HepG2 (cell line): ENCODE results near the gene RAB18. TPM values are rescaled to one million over a fixed set of nuclear protein-coding genes. Genes with fewer than 3 reads are reported as not detected.

Experiments used
- ATAC-seq: fragments of 200-7000 bp; cut with Tn5 transposase; 3 replicates; pipeline ENCODE4 v1.9.1; 2020; ENCODE audit warnings: mild to moderate bottlenecking, moderate library complexity
- BruUV-seq: library from RNA; stranded (reverse); fragments of 400-500 nt; replicated peaks from 2 replicates; lab custom pipeline; 2021; lab: Mats Ljungman, UMichigan
- CTCF ChIA-PET: fragments of 300-600 bp; formaldehyde crosslinking; extraction: SDS; loops from one replicate; lab custom pipeline; 2021; ENCODE audit warnings: low total read pairs, inconsistent platforms, low intra/inter-chr PET ratio; lab: Yijun Ruan, JAX
- POLR2A ChIA-PET: fragments of 350-600 bp; sonication (Branson Sonifier 250); formaldehyde crosslinking; loops from one replicate; lab custom pipeline; 2020; ENCODE audit warnings: antibody characterized with exemption, inconsistent platforms; lab: Yijun Ruan, JAX
- DNase-seq: peaks from one replicate; pipeline ENCODE4 v3.0.0-alpha.2; 2015; ENCODE audit warnings: low spot score
- FAIRE-seq: peaks from 3 replicates; lab custom pipeline; 2011; peaks lifted over from hg19 to GRCh38; lab: Jason Lieb, UNC
- H2AFZ ChIP-seq: one replicate; pipeline ENCODE4 v1.6.1; 2011; ENCODE audit warnings: low read length, inconsistent platforms
- H3K27ac ChIP-seq: fragments of 300-600 bp; 3 replicates; pipeline ENCODE4 v1.8.0; 2011; ENCODE audit warnings: mixed run types, mild to moderate bottlenecking, mixed read lengths, low read length, inconsistent platforms; ENCODE audit not compliant: insufficient read depth; ENCODE audit errors: extremely low read length
- H3K27me3 ChIP-seq, 2 experiments: fragments of 200-600 bp in 1 of 2; 2 replicates in 1 of 2; 3 replicates in 1 of 2; pipeline versions ENCODE4 v1.6.0 to v1.8.0; 2011; ENCODE audit warnings: low read length in 2 of 2, mild to moderate bottlenecking in 2 of 2, moderate library complexity in 2 of 2, inconsistent platforms in 1 of 2; ENCODE audit not compliant: insufficient read depth in 2 of 2, control insufficient read depth in 1 of 2
- H3K36me3 ChIP-seq, 2 experiments: fragments of 200-600 bp in 1 of 2; replicated peaks in 1 of 2; 2 replicates in 1 of 2; 3 replicates in 1 of 2; pipeline versions ENCODE4 v1.5.1 to v1.8.0; 2011; ENCODE audit warnings: low read length in 2 of 2, inconsistent platforms in 1 of 2; ENCODE audit not compliant: insufficient read depth in 2 of 2, control insufficient read depth in 1 of 2
- H3K4me1 ChIP-seq: 2 replicates; pipeline ENCODE4 v1.5.1; 2012; ENCODE audit warnings: low read length, inconsistent platforms; ENCODE audit not compliant: insufficient read depth
- H3K4me2 ChIP-seq: 2 replicates; pipeline ENCODE4 v1.6.0; 2011; ENCODE audit warnings: low read depth, low read length, inconsistent platforms
- H3K4me3 ChIP-seq, 3 experiments: fragments of 200-600 bp in 1 of 3; sonication (generic), shearing (Covaris generic) in 1 of 3; replicated peaks in 1 of 3; 2 replicates each; pipeline ENCODE4 v1.5.1; 2011 to 2016; ENCODE audit warnings: low read length in 3 of 3, inconsistent platforms in 2 of 3, low read depth in 2 of 3, mild to moderate bottlenecking in 2 of 3, control low read depth in 1 of 3, mixed read lengths in 1 of 3; ENCODE audit not compliant: insufficient read depth in 1 of 3
- H3K79me2 ChIP-seq: one replicate; pipeline ENCODE4 v1.6.1; 2011; ENCODE audit warnings: low read length, inconsistent platforms; ENCODE audit not compliant: insufficient read depth
- H3K9ac ChIP-seq: 2 replicates; pipeline ENCODE4 v1.6.0; 2011; ENCODE audit warnings: mild to moderate bottlenecking, low read depth, low read length, inconsistent platforms; ENCODE audit not compliant: insufficient read depth
- H3K9me3 ChIP-seq: 2 replicates; pipeline ENCODE4 v1.5.1; 2012; ENCODE audit warnings: mild to moderate bottlenecking, low read length
- H4K20me1 ChIP-seq: 2 replicates; pipeline ENCODE4 v1.6.0; 2011; ENCODE audit warnings: inconsistent platforms, mild to moderate bottlenecking, low read length, moderate library complexity; ENCODE audit not compliant: insufficient read depth
- MTA3 ChIP-seq: sonication (generic); formaldehyde crosslinking; IDR thresholded peaks from 2 replicates; pipeline ENCODE4 v1.4.0; 2020; ENCODE audit warnings: missing genetic modification reagents
- PHF21A ChIP-seq: sonication (generic); formaldehyde crosslinking; IDR thresholded peaks from 2 replicates; pipeline ENCODE4 v1.5.0; 2020; ENCODE audit warnings: mild to moderate bottlenecking, missing genetic modification reagents
- PLRG1 ChIP-seq: fragments of 450-650 bp; conservative IDR thresholded peaks from 2 replicates; pipeline ENCODE4 v1.6.1; 2016
- RELA ChIP-seq: sonication (generic); formaldehyde crosslinking; IDR thresholded peaks from 2 replicates; pipeline ENCODE4 v1.4.0; 2020; ENCODE audit warnings: missing genetic modification reagents
- ZNF331 ChIP-seq: sonication (generic); formaldehyde crosslinking; IDR thresholded peaks from 2 replicates; pipeline ENCODE4 v1.4.0; 2020; ENCODE audit warnings: missing genetic modification reagents
- ZNF468 ChIP-seq: sonication (generic); formaldehyde crosslinking; IDR thresholded peaks from 2 replicates; pipeline ENCODE4 v1.8.0; 2022; ENCODE audit warnings: mild to moderate bottlenecking, moderate library complexity, missing genetic modification reagents
- ZNF484 ChIP-seq: sonication (generic); formaldehyde crosslinking; IDR thresholded peaks from 2 replicates; pipeline ENCODE4 v1.5.1; 2020; ENCODE audit warnings: mild to moderate bottlenecking, low read depth, missing genetic modification reagents, borderline replicate concordance
- WGBS: methylation state at CpG from one replicate; pipeline ENCODE4 v1.1.6; 2017; ENCODE audit warnings: low lambda C conversion rate; 5-methylcytosine and 5-hydroxymethylcytosine counted together
- in situ Hi-C: cut with HindIII; loops from 2 replicates; pipeline ENCODE4 v1.10.0; 2017; ENCODE audit warnings: low pct_unique_long_range_greater_than_20kb; ENCODE audit not compliant: extremely low pct_ligation_motif_present
- intact Hi-C: fragments of 100-400 bp; cut with micrococcal nuclease; formaldehyde crosslinking; loops from one replicate; pipeline ENCODE4 v1.10.0; 2022; ENCODE audit not compliant: unreplicated experiment
- polyA plus RNA-seq, 8 experiments: library from polyadenylated mRNA; depleted of rRNA in 3 of 8; stranded (reverse) in 7 of 8; unstranded in 1 of 8; fragments of >200 nt; fragmentation: Illumina TruSeq in 4 of 8; extraction: Trizol in 4 of 8; gene quantifications; 2 replicates each; pipeline versions ENCODE4 v1.2.1 to v1.2.3, GENCODE V29; 2011 to 2016; ENCODE audit warnings: low read depth in 4 of 8, missing spikeins in 1 of 8, mixed read lengths in 1 of 8; ENCODE audit not compliant: insufficient read depth in 1 of 8
- total RNA-seq, 5 experiments: library from RNA; depleted of rRNA; stranded (reverse); fragments of >200 nt; fragmentation: Illumina TruSeq; extraction: Trizol; gene quantifications; 2 replicates each; pipeline ENCODE4 v1.2.3, GENCODE V29; 2016; ENCODE audit warnings: low read depth in 1 of 5
- TF ChIP-seq, protein P1 (sequence below): sonication (generic); formaldehyde crosslinking; IDR thresholded peaks from 2 replicates; pipeline ENCODE4 v1.4.0; 2020; ENCODE audit warnings: missing genetic modification reagents, borderline replicate concordance

The RAB18 gene
- total and polyA plus RNA-seq, 2 of the 13 experiments (the other 11 are each of a cell fraction or from before 2014, with no cell fraction given) = 22.3 to 69.1 TPM

DNA sequence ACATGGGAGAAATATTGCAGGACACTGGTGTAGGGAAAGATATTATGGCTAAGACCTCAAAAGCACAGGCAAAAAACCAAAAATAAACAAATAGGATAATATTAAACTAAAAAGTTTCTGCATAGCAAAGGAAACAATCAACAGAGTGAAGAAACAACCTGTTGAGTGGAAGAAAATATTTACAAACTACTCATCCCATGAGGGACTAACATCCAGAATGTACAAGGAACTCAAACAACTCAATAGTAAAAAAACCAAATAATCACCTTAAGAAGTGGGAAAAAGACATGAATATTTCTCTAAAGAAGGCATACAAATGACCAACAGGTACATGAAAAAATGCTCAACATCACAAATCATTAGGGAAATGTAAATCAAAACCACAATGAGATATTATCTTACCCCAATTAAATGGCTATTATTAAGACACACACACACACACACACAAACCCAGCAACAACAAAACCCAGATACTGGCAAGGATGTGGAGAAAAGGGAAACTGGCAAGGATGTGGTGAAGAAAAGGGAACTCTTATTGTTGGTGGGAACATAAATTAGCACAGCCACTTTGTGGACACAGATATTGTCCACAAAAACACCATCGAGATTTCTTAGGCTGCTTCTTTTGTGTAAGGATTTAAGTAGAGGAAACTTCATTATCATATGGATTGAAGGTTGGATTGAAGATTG, 9.8 kb upstream of the RAB18 start:
- intact Hi-C loops = no loop called here
- POLR2A ChIA-PET = no interaction called here
- FAIRE-seq (no peak), ATAC-seq (no peak), DNase-seq (no peak)
- Histone ChIP-seq H3K9ac (no peak overlapping the region), H3K27ac (no peak overlapping the region), H3K79me2 (no peaks in the 10 kb centered on the region), H4K20me1 (no peaks in the 10 kb centered on the region), H3K4me1 (no peaks in the 10 kb centered on the region), H3K4me3 (no peak overlapping the region), H3K36me3 (no peaks in the 10 kb centered on the region), H3K9me3 (peaks cover 7% of the 10 kb centered on the region; the same call in 1 of the 2 replicates), H3K27me3 (no peaks in the 10 kb centered on the region; a peak in 2 of 5 replicates), H3K4me2 (no peak overlapping the region), H2AFZ (no peak overlapping the region)
- BruUV-seq = no TSS peak
- WGBS = 0% methylated on average over 1 of the region's 1 CpG
- TF ChIP-seq ZNF468 (CRISPR knock-in tag) = no peak
- in situ Hi-C loops = no loop called here
- CTCF ChIA-PET = no interaction called here

DNA sequence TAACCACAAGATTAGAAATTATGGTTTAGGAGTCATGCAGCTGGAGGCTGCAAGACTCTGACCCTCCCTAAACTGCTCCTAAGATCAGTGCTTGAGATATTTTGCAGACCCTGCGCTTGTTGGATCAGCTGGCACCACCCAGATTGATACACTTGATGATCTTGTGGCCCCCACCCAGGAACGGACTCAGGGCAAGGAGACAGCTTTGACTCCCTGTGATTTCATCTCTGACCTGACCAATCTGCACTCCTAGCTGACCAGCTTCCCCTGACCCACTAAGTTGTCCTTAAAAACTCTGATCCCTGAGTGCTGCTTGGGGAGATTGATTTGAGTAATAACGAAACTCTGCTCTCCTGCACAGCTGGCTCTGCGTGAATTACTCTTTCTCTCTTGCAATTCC, 8.0 kb upstream of the RAB18 start:
- TF ChIP-seq ZNF331 (CRISPR knock-in tag) (no peak), RELA (CRISPR knock-in tag) (no peak), PHF21A (no peak), ZNF484 (CRISPR knock-in tag) (no peak), MTA3 (no peak), PLRG1 (no peak)
- TF ChIP-seq, protein P1, sequence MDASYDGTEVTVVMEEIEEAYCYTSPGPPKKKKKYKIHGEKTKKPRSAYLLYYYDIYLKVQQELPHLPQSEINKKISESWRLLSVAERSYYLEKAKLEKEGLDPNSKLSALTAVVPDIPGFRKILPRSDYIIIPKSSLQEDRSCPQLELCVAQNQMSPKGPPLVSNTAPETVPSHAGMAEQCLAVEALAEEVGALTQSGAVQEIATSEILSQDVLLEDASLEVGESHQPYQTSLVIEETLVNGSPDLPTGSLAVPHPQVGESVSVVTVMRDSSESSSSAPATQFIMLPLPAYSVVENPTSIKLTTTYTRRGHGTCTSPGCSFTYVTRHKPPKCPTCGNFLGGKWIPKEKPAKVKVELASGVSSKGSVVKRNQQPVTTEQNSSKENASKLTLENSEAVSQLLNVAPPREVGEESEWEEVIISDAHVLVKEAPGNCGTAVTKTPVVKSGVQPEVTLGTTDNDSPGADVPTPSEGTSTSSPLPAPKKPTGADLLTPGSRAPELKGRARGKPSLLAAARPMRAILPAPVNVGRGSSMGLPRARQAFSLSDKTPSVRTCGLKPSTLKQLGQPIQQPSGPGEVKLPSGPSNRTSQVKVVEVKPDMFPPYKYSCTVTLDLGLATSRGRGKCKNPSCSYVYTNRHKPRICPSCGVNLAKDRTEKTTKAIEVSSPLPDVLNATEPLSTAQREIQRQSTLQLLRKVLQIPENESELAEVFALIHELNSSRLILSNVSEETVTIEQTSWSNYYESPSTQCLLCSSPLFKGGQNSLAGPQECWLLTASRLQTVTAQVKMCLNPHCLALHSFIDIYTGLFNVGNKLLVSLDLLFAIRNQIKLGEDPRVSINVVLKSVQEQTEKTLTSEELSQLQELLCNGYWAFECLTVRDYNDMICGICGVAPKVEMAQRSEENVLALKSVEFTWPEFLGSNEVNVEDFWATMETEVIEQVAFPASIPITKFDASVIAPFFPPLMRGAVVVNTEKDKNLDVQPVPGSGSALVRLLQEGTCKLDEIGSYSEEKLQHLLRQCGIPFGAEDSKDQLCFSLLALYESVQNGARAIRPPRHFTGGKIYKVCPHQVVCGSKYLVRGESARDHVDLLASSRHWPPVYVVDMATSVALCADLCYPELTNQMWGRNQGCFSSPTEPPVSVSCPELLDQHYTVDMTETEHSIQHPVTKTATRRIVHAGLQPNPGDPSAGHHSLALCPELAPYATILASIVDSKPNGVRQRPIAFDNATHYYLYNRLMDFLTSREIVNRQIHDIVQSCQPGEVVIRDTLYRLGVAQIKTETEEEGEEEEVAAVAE (CRISPR knock-in tag) = no peak
- Histone ChIP-seq H3K27ac (no peak overlapping the region), H3K9me3 (peaks cover 3% of the 10 kb centered on the region; the same call in 1 of the 2 replicates), H3K36me3 (no peaks in the 10 kb centered on the region), H3K79me2 (no peaks in the 10 kb centered on the region), H3K9ac (no peak overlapping the region), H3K4me3 (no peak overlapping the region), H4K20me1 (no peaks in the 10 kb centered on the region), H3K4me2 (no peak overlapping the region), H2AFZ (no peak overlapping the region), H3K27me3 (no peaks in the 10 kb centered on the region; a peak in 1 of 5 replicates), H3K4me1 (no peaks in the 10 kb centered on the region)
- in situ Hi-C loops (no loop called here), intact Hi-C loops (no loop called here)
- no TSS peak for BruUV-seq
- CTCF ChIA-PET = no interaction called here
- POLR2A ChIA-PET = no interaction called here
- FAIRE-seq = no peak
- no peak for ATAC-seq
- no peak for DNase-seq
- WGBS = 3% methylated on average over 4 of the region's 4 CpGs
